HEK293 (cell line): ENCODE data around the gene DOK7.

Experiments
- FEZF1 ChIP-seq: fragments of 450-650 bp; formaldehyde crosslinking; IDR thresholded peaks from 2 replicates; pipeline ENCODE4 v1.5.1; 2016; ENCODE audit warnings: missing biosample characterization, missing genetic modification characterization
- GLI2 ChIP-seq: fragments of 450-650 bp; formaldehyde crosslinking; IDR thresholded peaks from 2 replicates; pipeline ENCODE4; 2017; ENCODE audit warnings: missing biosample characterization, missing genetic modification characterization, low read depth, borderline replicate concordance
- KLF7 ChIP-seq: fragments of 450-650 bp; formaldehyde crosslinking; IDR thresholded peaks from 2 replicates; pipeline ENCODE4 v1.5.1; 2016; ENCODE audit warnings: missing biosample characterization, missing genetic modification characterization, borderline replicate concordance
- TCF7L2 ChIP-seq: IDR thresholded peaks from 2 replicates; pipeline ENCODE4 v1.6.1; 2011; ENCODE audit warnings: low read depth, mild to moderate bottlenecking, inconsistent platforms, low read length, moderate library complexity, borderline replicate concordance
- ZNF169 ChIP-seq: fragments of 450-650 bp; formaldehyde crosslinking; IDR thresholded peaks from 2 replicates; pipeline ENCODE4 v1.5.1; 2016; ENCODE audit warnings: missing biosample characterization, missing genetic modification characterization
- ZNF24 ChIP-seq: fragments of 450-650 bp; formaldehyde crosslinking; IDR thresholded peaks from 2 replicates; pipeline ENCODE4 v1.5.1; 2016; ENCODE audit warnings: missing biosample characterization, missing genetic modification characterization
- ZNF629 ChIP-seq: fragments of 450-650 bp; formaldehyde crosslinking; IDR thresholded peaks from 2 replicates; pipeline ENCODE4 v1.5.1; 2017; ENCODE audit warnings: missing biosample characterization, missing genetic modification characterization
- ZNF837 ChIP-seq: fragments of 450-650 bp; formaldehyde crosslinking; IDR thresholded peaks from 2 replicates; pipeline ENCODE4 v1.5.1; 2016; ENCODE audit warnings: missing biosample characterization, missing genetic modification characterization
- ZNF843 ChIP-seq: fragments of 450-650 bp; formaldehyde crosslinking; IDR thresholded peaks from 2 replicates; pipeline ENCODE4 v1.5.1; 2016; ENCODE audit warnings: missing biosample characterization, missing genetic modification characterization
- ZSCAN30 ChIP-seq: fragments of 450-650 bp; IDR thresholded peaks from 2 replicates; pipeline ENCODE4 v1.5.1; 2018; ENCODE audit warnings: missing biosample characterization, mild to moderate bottlenecking, missing genetic modification characterization, moderate library complexity
- TF ChIP-seq, protein P1 (sequence below): fragments of 450-650 bp; formaldehyde crosslinking; IDR thresholded peaks from 2 replicates; pipeline ENCODE4 v1.5.1; 2016; ENCODE audit warnings: missing biosample characterization, missing genetic modification characterization
- TF ChIP-seq, protein P2 (sequence below): fragments of 450-650 bp; formaldehyde crosslinking; IDR thresholded peaks from 2 replicates; pipeline ENCODE4 v1.5.1; 2016; ENCODE audit warnings: missing biosample characterization, missing genetic modification characterization, low read depth
- TF ChIP-seq, protein P3 (sequence below): fragments of 450-650 bp; formaldehyde crosslinking; IDR thresholded peaks from 2 replicates; pipeline ENCODE4 v1.5.1; 2016; ENCODE audit warnings: missing biosample characterization, missing genetic modification characterization, borderline replicate concordance
- TF ChIP-seq, protein P4 (sequence below): fragments of 450-650 bp; formaldehyde crosslinking; optimal IDR thresholded peaks from 2 replicates; pipeline ENCODE3; 2016; ENCODE audit warnings: missing biosample characterization, mild to moderate bottlenecking, missing genetic modification characterization

DNA sequence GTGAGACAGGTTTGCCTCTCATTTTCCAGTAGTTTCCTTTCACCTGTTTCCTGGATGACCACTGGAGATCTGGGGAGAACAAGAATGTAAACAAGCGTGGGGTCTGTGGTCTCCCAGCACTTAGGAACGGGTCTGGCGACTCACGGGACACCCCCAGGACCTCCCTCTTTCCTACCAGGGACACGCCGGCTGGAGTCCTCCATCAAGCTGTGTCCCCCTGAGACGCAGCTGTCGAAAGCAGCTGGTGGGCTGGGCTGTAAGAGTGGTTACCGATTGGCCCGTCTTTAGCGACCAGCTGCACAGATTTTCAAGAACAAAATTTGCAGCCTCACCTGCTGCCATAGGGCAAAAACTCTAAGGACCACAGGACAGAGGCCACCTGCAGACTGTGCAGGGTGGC lies 57.2 kb downstream of the DOK7 start:
- TF ChIP-seq, protein P1, sequence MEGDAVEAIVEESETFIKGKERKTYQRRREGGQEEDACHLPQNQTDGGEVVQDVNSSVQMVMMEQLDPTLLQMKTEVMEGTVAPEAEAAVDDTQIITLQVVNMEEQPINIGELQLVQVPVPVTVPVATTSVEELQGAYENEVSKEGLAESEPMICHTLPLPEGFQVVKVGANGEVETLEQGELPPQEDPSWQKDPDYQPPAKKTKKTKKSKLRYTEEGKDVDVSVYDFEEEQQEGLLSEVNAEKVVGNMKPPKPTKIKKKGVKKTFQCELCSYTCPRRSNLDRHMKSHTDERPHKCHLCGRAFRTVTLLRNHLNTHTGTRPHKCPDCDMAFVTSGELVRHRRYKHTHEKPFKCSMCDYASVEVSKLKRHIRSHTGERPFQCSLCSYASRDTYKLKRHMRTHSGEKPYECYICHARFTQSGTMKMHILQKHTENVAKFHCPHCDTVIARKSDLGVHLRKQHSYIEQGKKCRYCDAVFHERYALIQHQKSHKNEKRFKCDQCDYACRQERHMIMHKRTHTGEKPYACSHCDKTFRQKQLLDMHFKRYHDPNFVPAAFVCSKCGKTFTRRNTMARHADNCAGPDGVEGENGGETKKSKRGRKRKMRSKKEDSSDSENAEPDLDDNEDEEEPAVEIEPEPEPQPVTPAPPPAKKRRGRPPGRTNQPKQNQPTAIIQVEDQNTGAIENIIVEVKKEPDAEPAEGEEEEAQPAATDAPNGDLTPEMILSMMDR (tag by site-specific recombination): no peak
- TF ChIP-seq ZSCAN30 (tag by site-specific recombination): no peak
- TF ChIP-seq FEZF1 (tag by site-specific recombination): no peak
- no peak for TF ChIP-seq TCF7L2
- TF ChIP-seq ZNF169 (tag by site-specific recombination): no peak
- no peak for TF ChIP-seq KLF7
- no peak for TF ChIP-seq GLI2 (tag by site-specific recombination)
- no peak for TF ChIP-seq ZNF629 (tag by site-specific recombination)
- no peak for TF ChIP-seq ZNF837 (tag by site-specific recombination)
- TF ChIP-seq, protein P2, sequence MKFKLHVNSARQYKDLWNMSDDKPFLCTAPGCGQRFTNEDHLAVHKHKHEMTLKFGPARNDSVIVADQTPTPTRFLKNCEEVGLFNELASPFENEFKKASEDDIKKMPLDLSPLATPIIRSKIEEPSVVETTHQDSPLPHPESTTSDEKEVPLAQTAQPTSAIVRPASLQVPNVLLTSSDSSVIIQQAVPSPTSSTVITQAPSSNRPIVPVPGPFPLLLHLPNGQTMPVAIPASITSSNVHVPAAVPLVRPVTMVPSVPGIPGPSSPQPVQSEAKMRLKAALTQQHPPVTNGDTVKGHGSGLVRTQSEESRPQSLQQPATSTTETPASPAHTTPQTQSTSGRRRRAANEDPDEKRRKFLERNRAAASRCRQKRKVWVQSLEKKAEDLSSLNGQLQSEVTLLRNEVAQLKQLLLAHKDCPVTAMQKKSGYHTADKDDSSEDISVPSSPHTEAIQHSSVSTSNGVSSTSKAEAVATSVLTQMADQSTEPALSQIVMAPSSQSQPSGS (tag by site-specific recombination): no peak
- TF ChIP-seq, protein P3, sequence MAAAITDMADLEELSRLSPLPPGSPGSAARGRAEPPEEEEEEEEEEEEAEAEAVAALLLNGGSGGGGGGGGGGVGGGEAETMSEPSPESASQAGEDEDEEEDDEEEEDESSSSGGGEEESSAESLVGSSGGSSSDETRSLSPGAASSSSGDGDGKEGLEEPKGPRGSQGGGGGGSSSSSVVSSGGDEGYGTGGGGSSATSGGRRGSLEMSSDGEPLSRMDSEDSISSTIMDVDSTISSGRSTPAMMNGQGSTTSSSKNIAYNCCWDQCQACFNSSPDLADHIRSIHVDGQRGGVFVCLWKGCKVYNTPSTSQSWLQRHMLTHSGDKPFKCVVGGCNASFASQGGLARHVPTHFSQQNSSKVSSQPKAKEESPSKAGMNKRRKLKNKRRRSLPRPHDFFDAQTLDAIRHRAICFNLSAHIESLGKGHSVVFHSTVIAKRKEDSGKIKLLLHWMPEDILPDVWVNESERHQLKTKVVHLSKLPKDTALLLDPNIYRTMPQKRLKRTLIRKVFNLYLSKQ (tag by site-specific recombination): no peak
- TF ChIP-seq ZNF843: no peak
- no peak for TF ChIP-seq ZNF24 (tag by site-specific recombination)
- TF ChIP-seq, protein P4, sequence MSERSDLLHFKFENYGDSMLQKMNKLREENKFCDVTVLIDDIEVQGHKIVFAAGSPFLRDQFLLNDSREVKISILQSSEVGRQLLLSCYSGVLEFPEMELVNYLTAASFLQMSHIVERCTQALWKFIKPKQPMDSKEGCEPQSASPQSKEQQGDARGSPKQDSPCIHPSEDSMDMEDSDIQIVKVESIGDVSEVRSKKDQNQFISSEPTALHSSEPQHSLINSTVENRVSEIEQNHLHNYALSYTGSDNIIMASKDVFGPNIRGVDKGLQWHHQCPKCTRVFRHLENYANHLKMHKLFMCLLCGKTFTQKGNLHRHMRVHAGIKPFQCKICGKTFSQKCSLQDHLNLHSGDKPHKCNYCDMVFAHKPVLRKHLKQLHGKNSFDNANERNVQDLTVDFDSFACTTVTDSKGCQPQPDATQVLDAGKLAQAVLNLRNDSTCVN (tag by site-specific recombination): no peak
